Kidney (tissue), 14 donors: ENCODE measurements around the gene SLC2A5. TPM values are rescaled to one million over a fixed set of nuclear protein-coding genes. Genes with fewer than 3 reads are reported as not detected.

Experiments used
- DNase-seq, 5 donors: peaks; one replicate each; pipeline ENCODE4 v3.0.0-alpha.2; 2013 to 2020
- FAIRE-seq: peaks from 2 replicates; lab custom pipeline; 2012; peaks lifted over from hg19 to GRCh38; lab: Jason Lieb, UNC
- H3K27ac ChIP-seq, 2 donors: one replicate each; pipeline ENCODE4 v1.7.0; 2013; ENCODE audit warnings: low read depth in 2 of 2, low read length in 2 of 2, inconsistent platforms in 1 of 2
- H3K27me3 ChIP-seq: one replicate; pipeline ENCODE4 v1.7.1; 2013; ENCODE audit warnings: low read length, inconsistent platforms; ENCODE audit not compliant: control insufficient read depth, insufficient read depth
- H3K36me3 ChIP-seq, 3 donors: one replicate each; pipeline versions ENCODE4 v1.7.0 to v1.7.1; 2013; ENCODE audit warnings: low read length in 3 of 3, control low read depth in 1 of 3, inconsistent platforms in 1 of 3; ENCODE audit not compliant: insufficient read depth in 3 of 3, control insufficient read depth in 2 of 3
- H3K4me1 ChIP-seq, 3 donors: one replicate each; pipeline versions ENCODE4 v1.7.0 to v1.7.1; 2013; ENCODE audit warnings: low read length in 3 of 3, inconsistent platforms in 1 of 3, low read depth in 1 of 3; ENCODE audit not compliant: control insufficient read depth in 2 of 3, insufficient read depth in 2 of 3
- H3K4me3 ChIP-seq, 3 donors: one replicate each; pipeline versions ENCODE4 v1.7.0 to v1.8.1; 2013; ENCODE audit warnings: low read length in 3 of 3, control low read depth in 1 of 3, inconsistent platforms in 1 of 3
- H3K9ac ChIP-seq, 3 donors: one replicate each; pipeline versions ENCODE4 v1.7.0 to v1.7.1; 2013; ENCODE audit warnings: low read length in 3 of 3, control low read depth in 1 of 3, inconsistent platforms in 1 of 3
- H3K9me3 ChIP-seq, 3 donors: one replicate each; pipeline versions ENCODE4 v1.7.0 to v1.7.1; 2013; ENCODE audit warnings: low read length in 3 of 3, control low read depth in 1 of 3, inconsistent platforms in 1 of 3; ENCODE audit not compliant: control insufficient read depth in 2 of 3, insufficient read depth in 1 of 3
- intact Hi-C: fragments of 100-400 bp; cut with DNase I; formaldehyde crosslinking; loops from one replicate; pipeline ENCODE4 v1.11.1; 2022
- polyA plus RNA-seq: library from polyadenylated mRNA; stranded (reverse); fragments of 350-450 nt; fragmentation: Illumina TruSeq; extraction: RNeasy Lipid Tissue Mini Kit (QIAGEN cat#74804); gene quantifications from one replicate; pipeline ENCODE4 v1.2.3, GENCODE V29; 2014; ENCODE audit warnings: low read depth, low replicate concordance; ENCODE audit not compliant: insufficient read depth
- total RNA-seq: library from RNA; stranded (reverse); fragmentation: NEBNext Ultra II Directional; extraction: Animal tissue kit (Norgen Biotek cat#: 25700); gene quantifications from one replicate; pipeline ENCODE4 v1.2.1, GENCODE V29; 2021
- TF ChIP-seq, protein P1 (sequence below): IDR thresholded peaks from 3 replicates; pipeline ENCODE4 v1.5.1; 2012; ENCODE audit warnings: mild to moderate bottlenecking, moderate library complexity, borderline replicate concordance; ENCODE audit not compliant: insufficient read depth; ENCODE audit errors: extremely low read depth
- donor health status: control.
- donor health status: control.
- donor health status: control.
- donor health status: control.
- donor health status: control.
- donor health status: DM: yes; HTN: yes; CAD: no.
- donor health status: Normal renal cell carcinoma (clear cell type).

Gene SLC2A5
- total and polyA plus RNA-seq, 2 donors from 2014 or later: 6.4 to 9.0 TPM

DNA sequence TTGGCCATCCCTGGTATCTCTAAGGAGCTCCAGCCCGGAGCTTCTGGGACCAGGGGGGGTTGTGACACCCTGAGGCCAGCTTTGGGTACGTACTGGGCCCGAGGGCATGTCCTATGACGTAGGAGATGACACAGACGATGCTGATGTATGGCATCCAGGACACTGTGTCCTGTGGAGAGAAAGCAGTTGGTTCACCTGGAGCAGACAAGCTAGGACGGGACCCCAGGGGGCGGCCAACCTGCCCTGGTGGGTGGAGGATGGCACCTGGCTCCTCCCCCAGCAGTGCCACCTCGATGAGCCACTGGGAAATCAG, 31.1 kb downstream of the SLC2A5 start:
- Histone ChIP-seq H3K27me3 (no peaks in the 10 kb centered on the region), H3K9ac (no peak overlapping the region), H3K4me3 (no peak overlapping the region), H3K27ac (no peak overlapping the region), H3K4me1 (no peaks in the 10 kb centered on the region), H3K9me3 (peaks cover 0 to 7% (median 0%) of the 10 kb centered on the region in 3 donors), H3K36me3 (no peaks in the 10 kb centered on the region)
- FAIRE-seq (no peak), DNase-seq (peak in 1 of 5 donors; percentile 50)
- TF ChIP-seq, protein P1, sequence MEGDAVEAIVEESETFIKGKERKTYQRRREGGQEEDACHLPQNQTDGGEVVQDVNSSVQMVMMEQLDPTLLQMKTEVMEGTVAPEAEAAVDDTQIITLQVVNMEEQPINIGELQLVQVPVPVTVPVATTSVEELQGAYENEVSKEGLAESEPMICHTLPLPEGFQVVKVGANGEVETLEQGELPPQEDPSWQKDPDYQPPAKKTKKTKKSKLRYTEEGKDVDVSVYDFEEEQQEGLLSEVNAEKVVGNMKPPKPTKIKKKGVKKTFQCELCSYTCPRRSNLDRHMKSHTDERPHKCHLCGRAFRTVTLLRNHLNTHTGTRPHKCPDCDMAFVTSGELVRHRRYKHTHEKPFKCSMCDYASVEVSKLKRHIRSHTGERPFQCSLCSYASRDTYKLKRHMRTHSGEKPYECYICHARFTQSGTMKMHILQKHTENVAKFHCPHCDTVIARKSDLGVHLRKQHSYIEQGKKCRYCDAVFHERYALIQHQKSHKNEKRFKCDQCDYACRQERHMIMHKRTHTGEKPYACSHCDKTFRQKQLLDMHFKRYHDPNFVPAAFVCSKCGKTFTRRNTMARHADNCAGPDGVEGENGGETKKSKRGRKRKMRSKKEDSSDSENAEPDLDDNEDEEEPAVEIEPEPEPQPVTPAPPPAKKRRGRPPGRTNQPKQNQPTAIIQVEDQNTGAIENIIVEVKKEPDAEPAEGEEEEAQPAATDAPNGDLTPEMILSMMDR: no peak
- intact Hi-C loops: no loop called here

DNA sequence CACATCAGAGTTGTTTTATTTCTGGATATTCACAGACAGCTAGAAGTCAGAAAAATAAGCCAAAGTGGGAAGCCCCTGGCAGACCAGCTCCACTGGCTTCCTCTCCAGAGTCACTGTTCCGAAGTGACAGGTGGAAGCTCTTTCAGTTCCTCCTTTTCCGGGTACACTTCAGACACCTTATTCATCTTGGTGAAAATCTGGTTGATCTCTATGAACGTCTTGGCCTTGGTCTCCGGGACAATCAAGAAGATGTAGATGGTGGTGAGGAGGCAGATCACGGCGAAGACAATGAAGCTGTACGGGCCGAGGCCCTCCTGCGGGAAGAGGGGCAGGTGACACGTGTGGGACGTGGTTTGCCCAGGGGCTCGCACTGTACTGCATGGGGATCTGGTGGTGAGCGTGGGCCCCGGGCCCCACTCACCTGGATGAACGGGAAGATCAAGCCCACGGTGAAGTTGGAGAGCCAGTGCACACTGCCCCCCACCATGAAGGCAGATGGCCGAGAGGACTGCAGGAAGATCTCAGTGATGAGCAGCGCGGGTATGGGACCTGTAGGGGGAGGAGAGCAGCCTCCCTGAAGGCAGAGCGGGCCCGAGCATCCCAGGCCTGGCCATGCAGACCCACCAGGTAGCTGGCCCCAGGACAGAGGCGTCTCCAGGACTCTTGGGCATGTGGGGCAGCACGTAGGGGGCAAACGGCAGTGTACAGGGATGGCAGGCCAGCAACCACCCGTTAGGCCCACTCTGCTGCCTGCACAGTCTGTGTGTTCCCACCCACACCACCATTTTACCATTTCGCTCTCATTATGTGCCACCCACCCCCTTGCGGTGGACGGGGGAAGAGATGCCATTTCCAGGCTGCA, 31.7 kb downstream of the SLC2A5 start:
- DNase-seq (peak in 1 of 5 donors; percentile 72), FAIRE-seq (no peak)
- Histone ChIP-seq H3K4me3 (no peak overlapping the region), H3K27me3 (no peaks in the 10 kb centered on the region), H3K4me1 (no peaks in the 10 kb centered on the region), H3K27ac (no peak overlapping the region), H3K9me3 (peaks cover 0 to 7% (median 0%) of the 10 kb centered on the region in 3 donors), H3K36me3 (no peaks in the 10 kb centered on the region), H3K9ac (no peak overlapping the region)
- intact Hi-C loops: no loop called here
- TF ChIP-seq, protein P1: no peak

DNA sequence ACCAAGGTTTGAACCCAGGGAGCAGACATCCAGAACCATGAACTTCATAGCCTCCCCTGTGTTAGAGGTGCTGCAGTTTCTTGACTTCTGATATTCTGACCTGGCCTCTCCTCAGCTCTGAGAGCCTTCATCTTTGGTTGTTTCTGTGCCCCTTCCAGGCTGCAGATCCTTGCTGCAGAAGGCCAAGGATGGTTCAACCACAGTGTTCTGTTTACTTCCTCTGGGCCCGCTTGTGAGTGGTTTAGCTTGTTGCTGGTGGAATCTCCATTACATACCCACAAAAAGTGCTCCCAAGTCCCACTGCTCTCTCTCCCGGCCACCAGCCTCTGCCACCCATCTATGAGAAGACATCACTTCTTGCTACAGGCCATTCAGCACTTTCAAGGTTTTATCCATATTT, 34.2 kb downstream of the SLC2A5 start:
- Histone ChIP-seq H3K9ac (no peak overlapping the region), H3K27ac (no peak overlapping the region), H3K27me3 (no peaks in the 10 kb centered on the region), H3K4me3 (no peak overlapping the region), H3K9me3 (peaks cover 0 to 7% (median 0%) of the 10 kb centered on the region in 3 donors), H3K36me3 (no peaks in the 10 kb centered on the region), H3K4me1 (no peaks in the 10 kb centered on the region)
- intact Hi-C loops: no loop called here
- TF ChIP-seq, protein P1: no peak
- FAIRE-seq (no peak), DNase-seq (peak in 1 of 5 donors; percentile 1)
